AML-193 (cell line): ENCODE results near the gene ITGB5.
"Not testable (repeated sequence)": the region's sequence is repeated elsewhere in the genome, so short reads cannot be mapped to it uniquely, and the experiment has no call there.

ENCODE experiments used
- DNase-seq, 2 experiments: peaks; one replicate each; lab custom pipeline; 2025; lab: John Stamatoyannopoulos, UW

The ITGB5 gene

GRCh38 chr3:124749877-124750276 lies 137.3 kb downstream of the ITGB5 start:
- DNase-seq = not testable (repeated sequence)

- no peak for DNase-seq
Observed at GRCh38 chr3:124748560-124749198, 138.5 kb downstream of the ITGB5 start.

GRCh38 chr3:124747111-124747981 lies 139.8 kb downstream of the ITGB5 start:
- DNase-seq = no peak

- no peak for DNase-seq
Observed at GRCh38 chr3:124745756-124746155, 141.4 kb downstream of the ITGB5 start.

GRCh38 chr3:124741027-124741426 lies 146.1 kb downstream of the ITGB5 start:
- DNase-seq = no peak

GRCh38 chr3:124731760-124732159 lies 155.4 kb downstream of the ITGB5 start:
- DNase-seq = no peak

GRCh38 chr3:124730941-124731297 lies 156.2 kb downstream of the ITGB5 start:
- DNase-seq = no peak

- DNase-seq = peak; percentile 87 to 90
Observed at GRCh38 chr3:124730129-124730940, 156.8 kb downstream of the ITGB5 start, which contains the start of gene UMPS. Gene UMPS (plus strand): TSS chr3:124730452. CDS start chr3:124730472, 20 bp downstream.

- no peak for DNase-seq
Observed at GRCh38 chr3:124722589-124722988, 164.6 kb downstream of the ITGB5 start.

GRCh38 chr3:124714223-124714853 lies 172.8 kb downstream of the ITGB5 start:
- DNase-seq = no peak
